HepG2 (cell line): Measurements from ENCODE around the gene COASY. TPM values are rescaled to one million over a fixed set of nuclear protein-coding genes. Genes with fewer than 3 reads are reported as not detected.
A peak's percentile ranks its signal among the peaks of the same experiment; 100 is the strongest.

ENCODE experiments used
- MLLT10 ChIP-seq: sonication (generic); formaldehyde crosslinking; IDR thresholded peaks from 2 replicates; pipeline ENCODE4 v1.4.0; 2020; ENCODE audit warnings: missing genetic modification reagents
- PHF5A ChIP-seq: IDR thresholded peaks from one replicate; pipeline ENCODE4 v1.6.1; 2018; ENCODE audit warnings: low read depth, missing genetic modification reagents; ENCODE audit not compliant: unreplicated experiment
- XRCC5 ChIP-seq: fragments of 200-400 bp; formaldehyde crosslinking; optimal IDR thresholded peaks from 2 replicates; pipeline ENCODE3; 2017; ENCODE audit warnings: mild to moderate bottlenecking, low read length
- ZEB1 ChIP-seq: IDR thresholded peaks from 2 replicates; pipeline ENCODE4 v1.6.1; 2012; ENCODE audit warnings: mild to moderate bottlenecking, low read depth, inconsistent platforms; ENCODE audit not compliant: insufficient replicate concordance
- ZNF552 ChIP-seq: sonication (generic); formaldehyde crosslinking; IDR thresholded peaks from 2 replicates; pipeline ENCODE4 v1.9.0; 2022; ENCODE audit warnings: missing genetic modification reagents, mild to moderate bottlenecking, borderline replicate concordance
- ZNF598 ChIP-seq: sonication (generic); formaldehyde crosslinking; IDR thresholded peaks from 2 replicates; pipeline ENCODE4 v1.5.1; 2020; ENCODE audit warnings: mild to moderate bottlenecking, missing genetic modification reagents, borderline replicate concordance
- polyA plus RNA-seq, 8 experiments: library from polyadenylated mRNA; depleted of rRNA in 3 of 8; stranded (reverse) in 7 of 8; unstranded in 1 of 8; fragments of >200 nt; fragmentation: Illumina TruSeq in 4 of 8; extraction: Trizol in 4 of 8; gene quantifications; 2 replicates each; pipeline versions ENCODE4 v1.2.1 to v1.2.3, GENCODE V29; 2011 to 2016; ENCODE audit warnings: low read depth in 4 of 8, missing spikeins in 1 of 8, mixed read lengths in 1 of 8; ENCODE audit not compliant: insufficient read depth in 1 of 8
- total RNA-seq, 5 experiments: library from RNA; depleted of rRNA; stranded (reverse); fragments of >200 nt; fragmentation: Illumina TruSeq; extraction: Trizol; gene quantifications; 2 replicates each; pipeline ENCODE4 v1.2.3, GENCODE V29; 2016; ENCODE audit warnings: low read depth in 1 of 5
- TF ChIP-seq, protein P1 (sequence below), 2 experiments: sonication (generic) in 1 of 2; formaldehyde crosslinking in 1 of 2; IDR thresholded peaks; 2 replicates each; pipeline versions ENCODE4 v1.4.0 to v1.6.1; 2016 to 2020; ENCODE audit warnings: borderline replicate concordance in 1 of 2, low read depth in 1 of 2, mild to moderate bottlenecking in 1 of 2, missing genetic modification reagents in 1 of 2
- TF ChIP-seq, protein P2 (sequence below): sonication (generic); formaldehyde crosslinking; IDR thresholded peaks from 2 replicates; pipeline ENCODE4 v1.4.0; 2020; ENCODE audit warnings: missing genetic modification reagents, borderline replicate concordance
- TF ChIP-seq, protein P3 (sequence below): sonication (generic); formaldehyde crosslinking; IDR thresholded peaks from 2 replicates; pipeline ENCODE4 v1.4.0; 2020; ENCODE audit warnings: missing genetic modification reagents, mild to moderate bottlenecking, borderline replicate concordance

The COASY gene
- total and polyA plus RNA-seq, 2 of the 13 experiments (the other 11 are each of a cell fraction or from before 2014, with no cell fraction given): 90.7 to 125 TPM

DNA sequence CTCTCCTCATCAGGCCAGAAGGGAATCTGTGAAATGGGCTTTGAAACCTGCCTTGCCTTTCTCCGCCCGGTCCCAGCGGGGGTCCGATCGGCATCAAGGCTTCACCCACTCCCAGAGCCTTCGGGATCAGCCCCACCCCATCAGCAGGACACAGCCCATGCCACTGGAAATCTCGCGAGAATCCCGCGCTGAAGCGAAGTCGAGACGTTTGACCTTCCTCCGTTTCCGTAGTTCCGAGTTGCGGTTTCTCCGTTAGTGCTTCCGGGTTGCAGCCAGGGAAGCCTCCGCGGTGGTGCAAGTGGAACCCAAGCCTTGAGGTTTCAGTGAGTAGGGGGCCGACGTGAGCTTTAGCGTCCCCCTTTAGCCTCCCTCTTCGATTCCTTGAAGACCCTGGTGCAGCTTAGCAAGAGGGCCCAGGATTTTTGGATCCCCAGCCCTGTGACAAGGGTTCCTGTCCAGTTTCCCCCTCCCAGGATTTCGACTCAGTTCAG, at the start of gene COASY (continued):
- TF ChIP-seq, protein P1, sequence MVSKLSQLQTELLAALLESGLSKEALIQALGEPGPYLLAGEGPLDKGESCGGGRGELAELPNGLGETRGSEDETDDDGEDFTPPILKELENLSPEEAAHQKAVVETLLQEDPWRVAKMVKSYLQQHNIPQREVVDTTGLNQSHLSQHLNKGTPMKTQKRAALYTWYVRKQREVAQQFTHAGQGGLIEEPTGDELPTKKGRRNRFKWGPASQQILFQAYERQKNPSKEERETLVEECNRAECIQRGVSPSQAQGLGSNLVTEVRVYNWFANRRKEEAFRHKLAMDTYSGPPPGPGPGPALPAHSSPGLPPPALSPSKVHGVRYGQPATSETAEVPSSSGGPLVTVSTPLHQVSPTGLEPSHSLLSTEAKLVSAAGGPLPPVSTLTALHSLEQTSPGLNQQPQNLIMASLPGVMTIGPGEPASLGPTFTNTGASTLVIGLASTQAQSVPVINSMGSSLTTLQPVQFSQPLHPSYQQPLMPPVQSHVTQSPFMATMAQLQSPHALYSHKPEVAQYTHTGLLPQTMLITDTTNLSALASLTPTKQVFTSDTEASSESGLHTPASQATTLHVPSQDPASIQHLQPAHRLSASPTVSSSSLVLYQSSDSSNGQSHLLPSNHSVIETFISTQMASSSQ (IDR thresholded peaks at IDR 0.05; ENCODE audit: low read depth): peak; percentile 66
- TF ChIP-seq, protein P1 (CRISPR knock-in tag; IDR thresholded peaks at IDR 0.05; ENCODE audit: borderline replicate concordance): peak; percentile 53; the same call in 1 of the 2 replicates
- peak; percentile 35 for TF ChIP-seq XRCC5
- TF ChIP-seq, protein P2, sequence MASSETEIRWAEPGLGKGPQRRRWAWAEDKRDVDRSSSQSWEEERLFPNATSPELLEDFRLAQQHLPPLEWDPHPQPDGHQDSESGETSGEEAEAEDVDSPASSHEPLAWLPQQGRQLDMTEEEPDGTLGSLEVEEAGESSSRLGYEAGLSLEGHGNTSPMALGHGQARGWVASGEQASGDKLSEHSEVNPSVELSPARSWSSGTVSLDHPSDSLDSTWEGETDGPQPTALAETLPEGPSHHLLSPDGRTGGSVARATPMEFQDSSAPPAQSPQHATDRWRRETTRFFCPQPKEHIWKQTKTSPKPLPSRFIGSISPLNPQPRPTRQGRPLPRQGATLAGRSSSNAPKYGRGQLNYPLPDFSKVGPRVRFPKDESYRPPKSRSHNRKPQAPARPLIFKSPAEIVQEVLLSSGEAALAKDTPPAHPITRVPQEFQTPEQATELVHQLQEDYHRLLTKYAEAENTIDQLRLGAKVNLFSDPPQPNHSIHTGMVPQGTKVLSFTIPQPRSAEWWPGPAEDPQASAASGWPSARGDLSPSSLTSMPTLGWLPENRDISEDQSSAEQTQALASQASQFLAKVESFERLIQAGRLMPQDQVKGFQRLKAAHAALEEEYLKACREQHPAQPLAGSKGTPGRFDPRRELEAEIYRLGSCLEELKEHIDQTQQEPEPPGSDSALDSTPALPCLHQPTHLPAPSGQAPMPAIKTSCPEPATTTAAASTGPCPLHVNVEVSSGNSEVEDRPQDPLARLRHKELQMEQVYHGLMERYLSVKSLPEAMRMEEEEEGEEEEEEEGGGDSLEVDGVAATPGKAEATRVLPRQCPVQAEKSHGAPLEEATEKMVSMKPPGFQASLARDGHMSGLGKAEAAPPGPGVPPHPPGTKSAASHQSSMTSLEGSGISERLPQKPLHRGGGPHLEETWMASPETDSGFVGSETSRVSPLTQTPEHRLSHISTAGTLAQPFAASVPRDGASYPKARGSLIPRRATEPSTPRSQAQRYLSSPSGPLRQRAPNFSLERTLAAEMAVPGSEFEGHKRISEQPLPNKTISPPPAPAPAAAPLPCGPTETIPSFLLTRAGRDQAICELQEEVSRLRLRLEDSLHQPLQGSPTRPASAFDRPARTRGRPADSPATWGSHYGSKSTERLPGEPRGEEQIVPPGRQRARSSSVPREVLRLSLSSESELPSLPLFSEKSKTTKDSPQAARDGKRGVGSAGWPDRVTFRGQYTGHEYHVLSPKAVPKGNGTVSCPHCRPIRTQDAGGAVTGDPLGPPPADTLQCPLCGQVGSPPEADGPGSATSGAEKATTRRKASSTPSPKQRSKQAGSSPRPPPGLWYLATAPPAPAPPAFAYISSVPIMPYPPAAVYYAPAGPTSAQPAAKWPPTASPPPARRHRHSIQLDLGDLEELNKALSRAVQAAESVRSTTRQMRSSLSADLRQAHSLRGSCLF: peak; percentile 39; the same call in 1 of the 2 replicates
- no peak for TF ChIP-seq ZEB1
- TF ChIP-seq, protein P3, sequence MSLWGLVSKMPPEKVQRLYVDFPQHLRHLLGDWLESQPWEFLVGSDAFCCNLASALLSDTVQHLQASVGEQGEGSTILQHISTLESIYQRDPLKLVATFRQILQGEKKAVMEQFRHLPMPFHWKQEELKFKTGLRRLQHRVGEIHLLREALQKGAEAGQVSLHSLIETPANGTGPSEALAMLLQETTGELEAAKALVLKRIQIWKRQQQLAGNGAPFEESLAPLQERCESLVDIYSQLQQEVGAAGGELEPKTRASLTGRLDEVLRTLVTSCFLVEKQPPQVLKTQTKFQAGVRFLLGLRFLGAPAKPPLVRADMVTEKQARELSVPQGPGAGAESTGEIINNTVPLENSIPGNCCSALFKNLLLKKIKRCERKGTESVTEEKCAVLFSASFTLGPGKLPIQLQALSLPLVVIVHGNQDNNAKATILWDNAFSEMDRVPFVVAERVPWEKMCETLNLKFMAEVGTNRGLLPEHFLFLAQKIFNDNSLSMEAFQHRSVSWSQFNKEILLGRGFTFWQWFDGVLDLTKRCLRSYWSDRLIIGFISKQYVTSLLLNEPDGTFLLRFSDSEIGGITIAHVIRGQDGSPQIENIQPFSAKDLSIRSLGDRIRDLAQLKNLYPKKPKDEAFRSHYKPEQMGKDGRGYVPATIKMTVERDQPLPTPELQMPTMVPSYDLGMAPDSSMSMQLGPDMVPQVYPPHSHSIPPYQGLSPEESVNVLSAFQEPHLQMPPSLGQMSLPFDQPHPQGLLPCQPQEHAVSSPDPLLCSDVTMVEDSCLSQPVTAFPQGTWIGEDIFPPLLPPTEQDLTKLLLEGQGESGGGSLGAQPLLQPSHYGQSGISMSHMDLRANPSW: peak; percentile 73; the same call in 1 of the 2 replicates
- peak; percentile 90 for TF ChIP-seq PHF5A
- TF ChIP-seq ZNF552: no peak
- no peak for TF ChIP-seq MLLT10 (CRISPR knock-in tag)
- no peak for TF ChIP-seq ZNF598 (CRISPR knock-in tag)
